ENCODE measurements around the gene OR52H1. TPM values are rescaled to one million over a fixed set of nuclear protein-coding genes. Genes with fewer than 3 reads are reported as not detected.
A peak's percentile ranks its signal among the peaks of the same experiment; 100 is the strongest.

OR52H1 gene
- total and polyA plus RNA-seq, 9 of the 15 experiments (the other 6 are each of a cell fraction or from before 2014, with no cell fraction given): 0.15 TPM; not detected in 8

DNA sequence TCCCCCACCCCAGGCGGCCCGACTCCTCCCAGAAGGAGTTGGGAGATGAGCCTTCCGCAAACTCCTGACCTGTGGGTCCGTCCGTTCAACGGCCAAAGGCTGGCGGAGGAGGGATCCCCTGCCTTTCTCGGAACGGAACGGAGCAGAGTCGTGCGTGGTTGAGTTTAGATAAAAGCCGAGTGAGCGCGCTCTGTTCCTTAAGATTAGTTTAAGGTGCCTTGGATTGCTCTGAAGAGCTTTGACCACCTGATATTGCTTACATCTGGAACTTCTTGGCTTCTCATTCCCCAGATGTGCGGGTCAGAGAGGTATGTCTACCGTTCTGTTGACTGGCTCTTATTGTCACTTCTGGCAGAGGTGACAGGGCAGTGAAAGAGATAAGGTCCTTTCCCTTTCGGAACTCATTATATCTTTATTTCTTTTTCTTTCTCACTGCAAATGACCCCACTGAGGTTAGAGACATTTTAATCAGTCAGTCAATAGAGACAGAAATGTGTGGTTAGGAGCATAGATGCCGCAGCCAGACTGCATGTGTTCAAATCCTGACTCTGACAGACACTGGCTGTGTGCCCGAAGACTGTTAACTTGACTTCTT lies 48.4 kb upstream of the OR52H1 start, which contains the start of gene TRIM6 (continued):
- TF ChIP-seq, protein P1, sequence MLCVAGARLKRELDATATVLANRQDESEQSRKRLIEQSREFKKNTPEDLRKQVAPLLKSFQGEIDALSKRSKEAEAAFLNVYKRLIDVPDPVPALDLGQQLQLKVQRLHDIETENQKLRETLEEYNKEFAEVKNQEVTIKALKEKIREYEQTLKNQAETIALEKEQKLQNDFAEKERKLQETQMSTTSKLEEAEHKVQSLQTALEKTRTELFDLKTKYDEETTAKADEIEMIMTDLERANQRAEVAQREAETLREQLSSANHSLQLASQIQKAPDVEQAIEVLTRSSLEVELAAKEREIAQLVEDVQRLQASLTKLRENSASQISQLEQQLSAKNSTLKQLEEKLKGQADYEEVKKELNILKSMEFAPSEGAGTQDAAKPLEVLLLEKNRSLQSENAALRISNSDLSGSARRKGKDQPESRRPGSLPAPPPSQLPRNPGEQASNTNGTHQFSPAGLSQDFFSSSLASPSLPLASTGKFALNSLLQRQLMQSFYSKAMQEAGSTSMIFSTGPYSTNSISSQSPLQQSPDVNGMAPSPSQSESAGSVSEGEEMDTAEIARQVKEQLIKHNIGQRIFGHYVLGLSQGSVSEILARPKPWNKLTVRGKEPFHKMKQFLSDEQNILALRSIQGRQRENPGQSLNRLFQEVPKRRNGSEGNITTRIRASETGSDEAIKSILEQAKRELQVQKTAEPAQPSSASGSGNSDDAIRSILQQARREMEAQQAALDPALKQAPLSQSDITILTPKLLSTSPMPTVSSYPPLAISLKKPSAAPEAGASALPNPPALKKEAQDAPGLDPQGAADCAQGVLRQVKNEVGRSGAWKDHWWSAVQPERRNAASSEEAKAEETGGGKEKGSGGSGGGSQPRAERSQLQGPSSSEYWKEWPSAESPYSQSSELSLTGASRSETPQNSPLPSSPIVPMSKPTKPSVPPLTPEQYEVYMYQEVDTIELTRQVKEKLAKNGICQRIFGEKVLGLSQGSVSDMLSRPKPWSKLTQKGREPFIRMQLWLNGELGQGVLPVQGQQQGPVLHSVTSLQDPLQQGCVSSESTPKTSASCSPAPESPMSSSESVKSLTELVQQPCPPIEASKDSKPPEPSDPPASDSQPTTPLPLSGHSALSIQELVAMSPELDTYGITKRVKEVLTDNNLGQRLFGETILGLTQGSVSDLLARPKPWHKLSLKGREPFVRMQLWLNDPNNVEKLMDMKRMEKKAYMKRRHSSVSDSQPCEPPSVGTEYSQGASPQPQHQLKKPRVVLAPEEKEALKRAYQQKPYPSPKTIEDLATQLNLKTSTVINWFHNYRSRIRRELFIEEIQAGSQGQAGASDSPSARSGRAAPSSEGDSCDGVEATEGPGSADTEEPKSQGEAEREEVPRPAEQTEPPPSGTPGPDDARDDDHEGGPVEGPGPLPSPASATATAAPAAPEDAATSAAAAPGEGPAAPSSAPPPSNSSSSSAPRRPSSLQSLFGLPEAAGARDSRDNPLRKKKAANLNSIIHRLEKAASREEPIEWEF (CRISPR knock-in tag; IDR thresholded peaks at IDR 0.05): no peak
- no peak for TF ChIP-seq BCL6 (CRISPR knock-in tag; IDR thresholded peaks at IDR 0.05)
- TF ChIP-seq HIVEP1 (CRISPR knock-in tag; IDR thresholded peaks at IDR 0.05): no peak
- peak; percentile 92 for TF ChIP-seq KLF16 (IDR thresholded peaks at IDR 0.05)
- no peak for TF ChIP-seq COPS2 (conservative IDR thresholded peaks at IDR 0.05)
- no peak for TF ChIP-seq RBM14 (IDR thresholded peaks at IDR 0.05; ENCODE audit: borderline replicate concordance, insufficient read depth, low read depth, low read length)
- TF ChIP-seq BMI1 (IDR thresholded peaks at IDR 0.05; ENCODE audit: low read length): no peak
- TF ChIP-seq, protein P2, sequence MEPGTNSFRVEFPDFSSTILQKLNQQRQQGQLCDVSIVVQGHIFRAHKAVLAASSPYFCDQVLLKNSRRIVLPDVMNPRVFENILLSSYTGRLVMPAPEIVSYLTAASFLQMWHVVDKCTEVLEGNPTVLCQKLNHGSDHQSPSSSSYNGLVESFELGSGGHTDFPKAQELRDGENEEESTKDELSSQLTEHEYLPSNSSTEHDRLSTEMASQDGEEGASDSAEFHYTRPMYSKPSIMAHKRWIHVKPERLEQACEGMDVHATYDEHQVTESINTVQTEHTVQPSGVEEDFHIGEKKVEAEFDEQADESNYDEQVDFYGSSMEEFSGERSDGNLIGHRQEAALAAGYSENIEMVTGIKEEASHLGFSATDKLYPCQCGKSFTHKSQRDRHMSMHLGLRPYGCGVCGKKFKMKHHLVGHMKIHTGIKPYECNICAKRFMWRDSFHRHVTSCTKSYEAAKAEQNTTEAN (CRISPR knock-in tag; IDR thresholded peaks at IDR 0.05): no peak
- TF ChIP-seq ZC3H4 (CRISPR knock-in tag; IDR thresholded peaks at IDR 0.05; ENCODE audit: borderline replicate concordance): no peak
- TF ChIP-seq RBM25 (IDR thresholded peaks at IDR 0.05; ENCODE audit: low read depth, low read length, severe bottlenecking): peak; percentile 7
- TF ChIP-seq, protein P3, sequence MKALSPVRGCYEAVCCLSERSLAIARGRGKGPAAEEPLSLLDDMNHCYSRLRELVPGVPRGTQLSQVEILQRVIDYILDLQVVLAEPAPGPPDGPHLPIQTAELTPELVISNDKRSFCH (CRISPR knock-in tag; IDR thresholded peaks at IDR 0.05): no peak
- TF ChIP-seq, protein P3 (tag; IDR thresholded peaks at IDR 0.05): no peak
